BE2C (cell line): ENCODE results near the gene UBE2E1.
A peak's percentile ranks its signal among the peaks of the same experiment; 100 is the strongest.
"Not testable (repeated sequence)": the region's sequence is repeated elsewhere in the genome, so short reads cannot be mapped to it uniquely, and the experiment has no call there.

Experiments
- DNase-seq: peaks from one replicate; pipeline ENCODE4 v3.0.0-alpha.2; 2020
- H3K27me3 ChIP-seq: fragments of 250-450 bp; sonication (Bioruptor Pico); 2 replicates; pipeline ENCODE4 v1.5.1; 2020; ENCODE audit warnings: mild to moderate bottlenecking
- H3K36me3 ChIP-seq: fragments of 250-450 bp; sonication (Bioruptor Pico); 2 replicates; pipeline ENCODE4 v1.5.1; 2020; ENCODE audit warnings: mild to moderate bottlenecking
- H3K4me1 ChIP-seq: fragments of 250-450 bp; sonication (Bioruptor Pico); 2 replicates; pipeline ENCODE4 v1.5.1; 2020
- H3K4me3 ChIP-seq: 2 replicates; pipeline ENCODE4 v1.5.1; 2011; ENCODE audit warnings: low read depth, low read length
- H3K9me3 ChIP-seq: fragments of 250-450 bp; sonication (Bioruptor Pico); 2 replicates; pipeline ENCODE4 v1.5.1; 2020
- TF ChIP-seq, protein P1 (sequence below): IDR thresholded peaks from 2 replicates; pipeline ENCODE4 v1.5.1; 2012; ENCODE audit warnings: mild to moderate bottlenecking, low read depth, low read length

UBE2E1 gene

DNA sequence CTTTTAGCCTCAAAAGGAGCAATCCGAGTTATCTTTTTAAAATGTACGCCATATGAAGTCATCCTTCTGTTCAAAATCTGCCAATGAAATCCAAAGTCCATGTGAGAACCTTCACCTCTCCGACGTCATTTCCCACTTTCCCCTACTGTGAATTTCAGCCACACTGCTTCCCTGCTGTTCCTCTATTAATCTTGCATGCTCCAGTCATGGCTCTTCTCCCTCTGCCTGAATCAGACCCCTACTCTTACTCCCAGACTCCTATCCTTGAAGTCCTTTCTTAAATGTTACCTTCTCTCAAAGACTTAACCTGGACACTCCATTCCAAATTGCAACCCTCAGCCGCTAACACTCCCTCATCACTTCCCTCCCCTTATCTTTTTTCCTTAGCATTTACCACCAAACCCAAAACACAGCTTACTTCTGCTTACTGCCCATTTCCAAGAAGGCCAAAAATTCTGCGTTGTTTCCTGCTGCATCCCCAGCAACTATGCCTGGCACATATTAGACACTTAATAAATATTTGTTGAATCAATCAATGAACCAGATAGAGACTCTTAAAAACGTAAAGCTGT lies 109.9 kb downstream of the UBE2E1 start:
- Histone ChIP-seq H3K4me1 (no peaks in the 10 kb centered on the region), H3K36me3 (peaks cover 32% of the 10 kb centered on the region), H3K9me3 (no peaks in the 10 kb centered on the region), H3K4me3 (peak overlapping the region; percentile 88), H3K27me3 (no peaks in the 10 kb centered on the region)
- DNase-seq, result no peak
- TF ChIP-seq, protein P1, sequence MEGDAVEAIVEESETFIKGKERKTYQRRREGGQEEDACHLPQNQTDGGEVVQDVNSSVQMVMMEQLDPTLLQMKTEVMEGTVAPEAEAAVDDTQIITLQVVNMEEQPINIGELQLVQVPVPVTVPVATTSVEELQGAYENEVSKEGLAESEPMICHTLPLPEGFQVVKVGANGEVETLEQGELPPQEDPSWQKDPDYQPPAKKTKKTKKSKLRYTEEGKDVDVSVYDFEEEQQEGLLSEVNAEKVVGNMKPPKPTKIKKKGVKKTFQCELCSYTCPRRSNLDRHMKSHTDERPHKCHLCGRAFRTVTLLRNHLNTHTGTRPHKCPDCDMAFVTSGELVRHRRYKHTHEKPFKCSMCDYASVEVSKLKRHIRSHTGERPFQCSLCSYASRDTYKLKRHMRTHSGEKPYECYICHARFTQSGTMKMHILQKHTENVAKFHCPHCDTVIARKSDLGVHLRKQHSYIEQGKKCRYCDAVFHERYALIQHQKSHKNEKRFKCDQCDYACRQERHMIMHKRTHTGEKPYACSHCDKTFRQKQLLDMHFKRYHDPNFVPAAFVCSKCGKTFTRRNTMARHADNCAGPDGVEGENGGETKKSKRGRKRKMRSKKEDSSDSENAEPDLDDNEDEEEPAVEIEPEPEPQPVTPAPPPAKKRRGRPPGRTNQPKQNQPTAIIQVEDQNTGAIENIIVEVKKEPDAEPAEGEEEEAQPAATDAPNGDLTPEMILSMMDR, result no peak

DNA sequence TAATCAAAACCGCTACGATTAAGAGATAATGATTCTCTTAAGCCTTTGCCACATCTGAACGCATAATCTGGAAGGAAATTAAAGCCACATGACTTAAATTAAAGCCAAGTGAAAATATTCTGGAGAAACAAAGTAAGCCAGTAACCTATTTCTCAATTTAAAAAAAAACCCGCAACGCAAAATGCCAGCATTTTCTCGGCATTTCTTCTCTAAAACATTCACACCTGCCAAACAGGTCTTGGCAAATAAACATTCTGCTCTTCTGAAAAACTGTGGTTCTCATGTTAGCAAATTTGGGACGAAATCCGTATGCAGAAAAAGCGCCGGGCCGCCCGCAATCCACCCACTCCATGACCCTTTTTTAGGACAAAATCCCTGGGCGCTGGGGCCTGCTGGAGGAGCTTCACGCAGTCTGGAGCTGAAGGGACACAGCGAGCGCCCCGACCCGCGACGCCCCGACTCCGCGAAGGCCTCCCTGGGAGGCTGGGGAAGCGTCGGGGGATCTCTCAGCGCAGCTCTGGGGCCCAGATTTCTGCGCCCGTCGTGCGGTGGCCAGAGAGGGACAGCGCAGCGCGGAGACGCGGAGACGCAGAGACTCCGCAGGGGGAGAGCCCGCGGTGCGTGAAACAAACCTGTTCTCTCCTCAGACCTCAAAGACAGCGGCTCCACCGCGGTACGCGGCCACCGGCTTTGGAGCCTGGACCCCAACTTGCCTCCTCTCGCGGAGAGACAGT lies 110.6 kb downstream of the UBE2E1 start:
- TF ChIP-seq, protein P1, result no peak
- no peak for DNase-seq
- Histone ChIP-seq H3K4me1 (no peaks in the 10 kb centered on the region), H3K27me3 (no peaks in the 10 kb centered on the region), H3K9me3 (no peaks in the 10 kb centered on the region), H3K4me3 (peak overlapping the region; percentile 88), H3K36me3 (peaks cover 37% of the 10 kb centered on the region)

DNA sequence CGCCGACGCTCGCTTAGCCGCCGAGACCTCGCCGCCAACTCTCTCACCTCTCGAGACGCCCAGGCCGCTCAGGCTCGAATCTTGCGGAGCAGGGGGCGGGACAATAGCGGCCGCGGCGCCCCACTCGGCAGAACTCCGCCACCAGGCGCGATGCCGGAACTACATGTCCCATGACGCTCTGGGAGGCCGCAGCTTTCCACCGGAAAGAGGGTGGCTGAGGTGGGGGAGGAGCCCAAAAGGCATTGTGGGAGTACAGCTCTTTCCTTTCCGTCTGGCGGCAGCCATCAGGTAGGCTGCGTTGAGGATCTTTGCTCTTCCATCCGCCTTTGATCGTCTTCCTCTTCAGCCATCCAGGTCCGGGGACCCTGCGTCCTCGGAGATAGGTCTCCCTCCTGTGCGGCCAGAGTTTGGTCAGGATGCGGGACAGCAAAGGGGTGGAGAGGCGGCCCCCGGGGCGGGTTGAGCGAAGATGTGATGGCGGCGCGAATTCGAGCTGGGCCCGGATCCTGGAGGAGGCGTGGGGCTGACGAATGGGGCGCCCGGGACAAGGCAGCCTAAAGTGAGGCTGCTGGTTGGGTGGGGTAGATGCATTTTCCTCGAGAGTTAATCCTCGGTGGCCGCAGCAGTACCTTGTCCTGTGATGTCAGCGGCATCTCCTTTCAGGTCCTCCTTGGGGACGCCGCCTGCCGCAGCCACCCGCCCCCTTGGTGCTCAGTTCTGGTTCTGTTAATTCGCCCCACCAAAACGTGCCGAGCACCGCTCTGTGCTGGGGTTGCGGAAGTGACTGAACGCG lies 111.3 kb downstream of the UBE2E1 start, which contains the start of the genes NKIRAS1 and RPL15:
Gene NKIRAS1 (minus strand): TSS at position 105 of the 793 bp plus-strand sequence. CDS start 6,086 bp downstream, outside the sequence.
Gene RPL15 (plus strand): TSS at position 247 of the 793 bp plus-strand sequence. CDS start 728 bp downstream, outside the sequence.
- TF ChIP-seq, protein P1, result peak; percentile 22

DNA sequence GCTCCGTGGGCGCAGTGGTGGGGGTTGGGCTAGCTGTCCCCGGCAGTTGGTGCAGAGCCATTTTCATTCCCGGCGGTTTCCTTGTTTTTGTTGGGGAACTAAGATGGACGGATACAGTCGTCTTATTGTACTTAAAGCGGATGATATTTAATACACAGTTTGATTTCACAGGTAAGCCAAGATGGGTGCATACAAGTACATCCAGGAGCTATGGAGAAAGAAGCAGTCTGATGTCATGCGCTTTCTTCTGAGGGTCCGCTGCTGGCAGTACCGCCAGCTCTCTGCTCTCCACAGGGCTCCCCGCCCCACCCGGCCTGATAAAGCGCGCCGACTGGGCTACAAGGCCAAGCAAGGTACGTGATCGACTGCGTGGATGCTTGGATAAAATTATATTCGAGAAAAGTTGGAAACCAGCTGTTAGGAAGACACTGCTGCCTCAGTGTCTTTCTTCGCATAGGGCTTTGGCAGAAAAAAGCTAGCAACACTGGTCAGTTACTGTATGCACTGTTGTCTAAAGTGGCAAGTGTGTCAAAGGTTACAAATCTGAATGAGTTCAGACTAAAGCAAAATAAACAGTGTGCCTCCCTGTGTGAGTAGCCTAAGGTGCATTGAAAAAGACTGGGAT lies 112.0 kb downstream of the UBE2E1 start:
- H3K36me3 ChIP-seq, result peaks cover 37% of the 10 kb centered on the region
- DNase-seq, result peak; percentile 56
- not testable (repeated sequence) for H3K4me1 ChIP-seq, H3K27me3 ChIP-seq, H3K9me3 ChIP-seq
- peak overlapping the region; percentile 88 for H3K4me3 ChIP-seq

More for the DNA sequence above, 111.3 kb downstream of the UBE2E1 start, which contains the start of the genes NKIRAS1 and RPL15:
- H3K27me3 ChIP-seq, result no peaks in the 10 kb centered on the region
- H3K4me1 ChIP-seq, result no peaks in the 10 kb centered on the region
- H3K9me3 ChIP-seq, result no peaks in the 10 kb centered on the region
- peak; percentile 94 for DNase-seq
- H3K36me3 ChIP-seq, result peaks cover 37% of the 10 kb centered on the region
- H3K4me3 ChIP-seq, result peak within 1 kb of the TSS; percentile 88

DNA sequence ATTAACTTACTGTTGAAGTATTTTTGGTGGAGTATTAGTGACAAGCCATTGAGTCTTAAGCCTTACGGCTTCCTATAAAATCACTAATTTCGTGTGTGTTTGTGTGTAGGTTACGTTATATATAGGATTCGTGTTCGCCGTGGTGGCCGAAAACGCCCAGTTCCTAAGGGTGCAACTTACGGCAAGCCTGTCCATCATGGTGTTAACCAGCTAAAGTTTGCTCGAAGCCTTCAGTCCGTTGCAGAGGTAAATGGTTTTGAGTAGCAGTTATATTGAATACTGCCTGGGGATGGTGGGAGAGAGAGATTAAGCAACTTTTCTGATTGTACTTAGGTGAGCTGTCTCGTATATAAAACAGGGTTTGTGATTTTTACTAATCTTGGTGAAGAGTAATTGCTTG lies 112.6 kb downstream of the UBE2E1 start:
- peaks cover 37% of the 10 kb centered on the region for H3K36me3 ChIP-seq
- H3K4me3 ChIP-seq, result peak overlapping the region; percentile 88
- DNase-seq, H3K27me3 ChIP-seq, H3K4me1 ChIP-seq, H3K9me3 ChIP-seq: not testable (repeated sequence)

DNA sequence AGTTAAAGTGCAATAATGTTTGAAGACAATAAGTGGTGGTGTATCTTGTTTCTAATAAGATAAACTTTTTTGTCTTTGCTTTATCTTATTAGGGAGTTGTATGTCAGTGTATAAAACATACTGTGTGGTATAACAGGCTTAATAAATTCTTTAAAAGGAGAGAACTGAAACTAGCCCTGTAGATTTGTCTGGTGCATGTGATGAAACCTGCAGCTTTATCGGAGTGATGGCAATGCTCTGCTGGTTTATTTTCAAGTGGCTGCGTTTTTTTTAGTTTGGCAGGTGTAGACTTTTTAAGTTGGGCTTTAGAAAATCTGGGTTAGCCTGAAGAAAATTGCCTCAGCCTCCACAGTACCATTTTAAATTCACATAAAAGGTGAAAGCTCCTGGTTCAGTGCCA lies 113.9 kb downstream of the UBE2E1 start:
- no peak for DNase-seq
- Histone ChIP-seq H3K27me3 (no peaks in the 10 kb centered on the region), H3K4me3 (peak overlapping the region; percentile 14; the same call in 1 of the 2 replicates), H3K4me1 (no peaks in the 10 kb centered on the region), H3K36me3 (peaks cover 37% of the 10 kb centered on the region), H3K9me3 (no peaks in the 10 kb centered on the region)
- TF ChIP-seq, protein P1, result no peak
